ENCODE measurements around the gene NDST4. TPM values are rescaled to one million over a fixed set of nuclear protein-coding genes. Genes with fewer than 3 reads are reported as not detected.

Gene NDST4
- total RNA-seq, 1 experiment from 2014 or later: not detected

- H3K23ac ChIP-seq (ENCODE audit: insufficient read length, low read depth, low read length): no peak overlapping the region
- H3K4me1 Mint-ChIP-seq: no peaks in the 10 kb centered on the region
- DNase-seq: no peak
- H3K9ac ChIP-seq (ENCODE audit: extremely low read depth, insufficient read length, low read length): no peak overlapping the region
- H3K4me3 Mint-ChIP-seq: no peak overlapping the region
- H3K18ac ChIP-seq (ENCODE audit: insufficient read length, low read depth, low read length): no peak overlapping the region
- H3K9me3 Mint-ChIP-seq: no peaks in the 10 kb centered on the region
- no peak overlapping the region for H3K27ac ChIP-seq (ENCODE audit: insufficient read length, low read depth, low read length)
- no CpG with 5 or more reads among the region's 1 CpG for WGBS (ENCODE audit: extremely low coverage, insufficient read length, low lambda C conversion rate)
- H4K20me1 ChIP-seq (ENCODE audit: control insufficient read depth, insufficient read depth, insufficient read length): no peaks in the 10 kb centered on the region
- no peak overlapping the region for H3K14ac ChIP-seq (ENCODE audit: insufficient read depth, low read length)
- H2BK12ac ChIP-seq (ENCODE audit: insufficient read length, low read depth, low read length): no peak overlapping the region
- no peak overlapping the region for H2BK15ac ChIP-seq (ENCODE audit: low read depth, low read length)
- no peaks in the 10 kb centered on the region for H3K79me2 ChIP-seq (ENCODE audit: insufficient read depth, low read length)
- no peak overlapping the region for H2BK120ac ChIP-seq (ENCODE audit: low read depth, low read length, poor library complexity, severe bottlenecking)
- H4K8ac ChIP-seq (replicated peaks; ENCODE audit: insufficient read length, low read depth, low read length): no peak overlapping the region
- no peak overlapping the region for H4K91ac ChIP-seq (ENCODE audit: insufficient read length, low read depth, low read length)
- no peaks in the 10 kb centered on the region for H3K27me3 Mint-ChIP-seq (ENCODE audit: low read depth)
- H3K9me3 ChIP-seq (ENCODE audit: control insufficient read depth, low read depth, low read length): no peaks in the 10 kb centered on the region
- no peak overlapping the region for H3K27ac Mint-ChIP-seq
- H2AK5ac ChIP-seq (ENCODE audit: insufficient read length, low read length): no peak overlapping the region
- no peak overlapping the region for H2BK20ac ChIP-seq (ENCODE audit: low read depth, low read length, poor library complexity, severe bottlenecking)
- H3K4me1 ChIP-seq (ENCODE audit: insufficient read depth, low read length): no peaks in the 10 kb centered on the region
- no peak overlapping the region for H3K4ac ChIP-seq (ENCODE audit: low read depth, low read length)
- no peak for TF ChIP-seq CTCF (conservative IDR thresholded peaks at IDR 0.05)
- H3K23me2 ChIP-seq (ENCODE audit: insufficient read length, low read depth, low read length, poor library complexity, severe bottlenecking): no peaks in the 10 kb centered on the region
- no peaks in the 10 kb centered on the region for H3K27me3 ChIP-seq (ENCODE audit: insufficient read depth, low read length)
- no peak overlapping the region for H3T11ph ChIP-seq (ENCODE audit: low read length)
- H2AFZ ChIP-seq (ENCODE audit: low read length): no peak overlapping the region
- H3K56ac ChIP-seq (ENCODE audit: insufficient read length, low read depth, low read length): no peak overlapping the region
- H2BK5ac ChIP-seq (ENCODE audit: insufficient read length, low read length): no peak overlapping the region
- no peak overlapping the region for H3K4me2 ChIP-seq (ENCODE audit: insufficient read depth, insufficient read length, low read length)
- H3K36me3 Mint-ChIP-seq (ENCODE audit: insufficient read depth in 1 of 3, low read depth in 3 of 3): no peaks in the 10 kb centered on the region
- no peak overlapping the region for H4K5ac ChIP-seq (ENCODE audit: insufficient read length, low read depth, low read length)
- H3K79me1 ChIP-seq (ENCODE audit: insufficient read depth, low read depth, low read length, poor library complexity, severe bottlenecking): no peaks in the 10 kb centered on the region
These were observed 54.9 kb downstream of the NDST4 start for GRCh38 chr4:115058533-115058932.

Data from H9 (cell line).